Calu3 (cell line): ENCODE results near the gene UVSSA. TPM values are rescaled to one million over a fixed set of nuclear protein-coding genes. Genes with fewer than 3 reads are reported as not detected.
"Not testable (repeated sequence)": the region's sequence is repeated elsewhere in the genome, so short reads cannot be mapped to it uniquely, and the experiment has no call there.

ENCODE experiments used
- BruUV-seq: library from RNA; stranded (reverse); fragments of 400-500 nt; replicated peaks from 2 replicates; lab custom pipeline; 2021; lab: Mats Ljungman, UMichigan
- CTCF ChIA-PET: fragments of 300-600 bp; sonication (Branson Sonifier 250); formaldehyde crosslinking; loops from one replicate; lab custom pipeline; 2022; ENCODE audit warnings: antibody characterized with exemption; lab: Charles Lee
- DNase-seq: peaks from one replicate; pipeline ENCODE4 v3.0.0; 2022
- H3K27ac Mint-ChIP-seq: one replicate; pipeline ENCODE4 v1.8.0; 2022; ENCODE audit warnings: mixed read lengths; ENCODE audit not compliant: unreplicated experiment
- H3K27me3 Mint-ChIP-seq: one replicate; pipeline ENCODE4 v1.8.0; 2022; ENCODE audit warnings: mixed read lengths; ENCODE audit not compliant: unreplicated experiment
- H3K36me3 Mint-ChIP-seq: one replicate; pipeline ENCODE4 v1.8.0; 2022; ENCODE audit warnings: mild to moderate bottlenecking, moderate library complexity, mixed read lengths; ENCODE audit not compliant: insufficient read depth, unreplicated experiment
- H3K4me1 Mint-ChIP-seq: one replicate; pipeline ENCODE4 v1.8.0; 2022; ENCODE audit warnings: mild to moderate bottlenecking, low read depth, mixed read lengths; ENCODE audit not compliant: unreplicated experiment
- H3K4me3 Mint-ChIP-seq: one replicate; pipeline ENCODE4 v1.8.0; 2022; ENCODE audit warnings: mild to moderate bottlenecking, low read depth, moderate library complexity, mixed read lengths; ENCODE audit not compliant: unreplicated experiment
- H3K9me3 Mint-ChIP-seq: one replicate; pipeline ENCODE4 v1.8.0; 2022; ENCODE audit warnings: low read depth, mixed read lengths; ENCODE audit not compliant: unreplicated experiment
- intact Hi-C: fragments of 100-400 bp; cut with micrococcal nuclease; formaldehyde crosslinking; loops from one replicate; pipeline ENCODE4 v1.10.0; 2022; ENCODE audit not compliant: unreplicated experiment
- total RNA-seq: library from RNA; stranded (reverse); gene quantifications from 2 replicates; pipeline ENCODE4 v1.2.3, GENCODE V29; 2022
- TF ChIP-seq, protein P1 (sequence below): fragments of 200-600 bp; IDR thresholded peaks from one replicate; pipeline ENCODE4 v1.8.0; 2022; ENCODE audit warnings: antibody characterized with exemption; ENCODE audit not compliant: unreplicated experiment

The UVSSA gene
- total RNA-seq, 1 experiment from 2014 or later: 19.9 TPM

DNA sequence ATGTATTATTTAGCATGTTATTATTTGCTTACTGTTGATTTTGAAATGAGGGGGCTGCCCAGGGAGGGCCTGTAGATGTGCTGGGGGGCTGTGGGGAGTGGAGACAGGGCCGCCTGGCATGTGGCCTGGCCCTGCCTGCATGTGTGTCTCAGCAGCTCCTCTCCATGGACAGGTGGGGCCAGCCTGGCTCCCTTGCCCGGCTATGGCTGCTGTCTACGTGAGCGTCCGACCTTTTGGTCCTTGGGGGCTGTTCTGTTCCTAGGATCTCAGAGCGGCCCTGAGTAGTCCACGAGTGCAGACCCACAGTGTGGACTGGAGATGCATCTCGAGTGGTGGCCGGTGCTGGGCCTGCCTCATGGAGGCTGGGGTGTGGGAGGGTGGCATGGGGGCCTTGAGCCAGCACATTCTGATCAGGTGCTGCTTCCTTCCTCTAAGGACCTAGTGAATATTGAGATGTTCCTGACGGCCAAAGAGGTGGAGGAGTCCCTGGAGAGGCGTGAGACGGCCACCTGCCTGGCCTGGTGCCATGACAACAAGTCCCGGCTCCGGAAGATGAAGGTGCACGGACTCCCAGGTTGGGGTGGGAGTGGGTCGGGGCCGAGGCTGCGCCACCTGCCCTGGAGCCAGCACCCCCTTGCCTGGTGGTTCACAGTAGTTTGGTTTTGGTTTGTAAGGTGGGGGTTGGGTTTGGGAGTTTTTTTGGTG is 24.9 kb upstream of the UVSSA start:
- CTCF ChIA-PET: interaction anchor here (0.7 kb wide), 1 partner anchor 642 kb away, joined by 5 read pairs; no protein-coding TSS in a partner anchor
- H3K27ac Mint-ChIP-seq: no peak overlapping the region
- no TSS peak for BruUV-seq
- H3K9me3 Mint-ChIP-seq: no peaks in the 10 kb centered on the region
- no peak overlapping the region for H3K4me3 Mint-ChIP-seq
- TF ChIP-seq, protein P1, sequence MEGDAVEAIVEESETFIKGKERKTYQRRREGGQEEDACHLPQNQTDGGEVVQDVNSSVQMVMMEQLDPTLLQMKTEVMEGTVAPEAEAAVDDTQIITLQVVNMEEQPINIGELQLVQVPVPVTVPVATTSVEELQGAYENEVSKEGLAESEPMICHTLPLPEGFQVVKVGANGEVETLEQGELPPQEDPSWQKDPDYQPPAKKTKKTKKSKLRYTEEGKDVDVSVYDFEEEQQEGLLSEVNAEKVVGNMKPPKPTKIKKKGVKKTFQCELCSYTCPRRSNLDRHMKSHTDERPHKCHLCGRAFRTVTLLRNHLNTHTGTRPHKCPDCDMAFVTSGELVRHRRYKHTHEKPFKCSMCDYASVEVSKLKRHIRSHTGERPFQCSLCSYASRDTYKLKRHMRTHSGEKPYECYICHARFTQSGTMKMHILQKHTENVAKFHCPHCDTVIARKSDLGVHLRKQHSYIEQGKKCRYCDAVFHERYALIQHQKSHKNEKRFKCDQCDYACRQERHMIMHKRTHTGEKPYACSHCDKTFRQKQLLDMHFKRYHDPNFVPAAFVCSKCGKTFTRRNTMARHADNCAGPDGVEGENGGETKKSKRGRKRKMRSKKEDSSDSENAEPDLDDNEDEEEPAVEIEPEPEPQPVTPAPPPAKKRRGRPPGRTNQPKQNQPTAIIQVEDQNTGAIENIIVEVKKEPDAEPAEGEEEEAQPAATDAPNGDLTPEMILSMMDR: no peak
- no peaks in the 10 kb centered on the region for H3K4me1 Mint-ChIP-seq
- DNase-seq: no peak
- no peaks in the 10 kb centered on the region for H3K27me3 Mint-ChIP-seq
- H3K36me3 Mint-ChIP-seq: peaks cover 34% of the 10 kb centered on the region
- intact Hi-C loops: no loop called here

GRCh38 chr4:1323280-1323634 is 23.8 kb upstream of the UVSSA start:
- TF ChIP-seq, protein P1: no peak
- no peaks in the 10 kb centered on the region for H3K9me3 Mint-ChIP-seq
- H3K36me3 Mint-ChIP-seq: peaks cover 33% of the 10 kb centered on the region
- DNase-seq: no peak
- BruUV-seq: no TSS peak
- no peak overlapping the region for H3K4me3 Mint-ChIP-seq
- CTCF ChIA-PET: no interaction called here
- no peak overlapping the region for H3K27ac Mint-ChIP-seq
- H3K27me3 Mint-ChIP-seq: no peaks in the 10 kb centered on the region
- intact Hi-C loops: no loop called here
- H3K4me1 Mint-ChIP-seq: no peaks in the 10 kb centered on the region

- Mint-ChIP-seq H3K9me3 (no peaks in the 10 kb centered on the region), H3K4me1 (peaks cover under 1% of the 10 kb centered on the region), H3K27me3 (no peaks in the 10 kb centered on the region), H3K36me3 (peaks cover 31% of the 10 kb centered on the region), H3K4me3 (no peak overlapping the region), H3K27ac (no peak overlapping the region)
- intact Hi-C loops: no loop called here
- DNase-seq: no peak
- CTCF ChIA-PET: no interaction called here
- no TSS peak for BruUV-seq
- TF ChIP-seq, protein P1: no peak
Observed at GRCh38 chr4:1323635-1324442, 23.2 kb upstream of the UVSSA start.

DNA sequence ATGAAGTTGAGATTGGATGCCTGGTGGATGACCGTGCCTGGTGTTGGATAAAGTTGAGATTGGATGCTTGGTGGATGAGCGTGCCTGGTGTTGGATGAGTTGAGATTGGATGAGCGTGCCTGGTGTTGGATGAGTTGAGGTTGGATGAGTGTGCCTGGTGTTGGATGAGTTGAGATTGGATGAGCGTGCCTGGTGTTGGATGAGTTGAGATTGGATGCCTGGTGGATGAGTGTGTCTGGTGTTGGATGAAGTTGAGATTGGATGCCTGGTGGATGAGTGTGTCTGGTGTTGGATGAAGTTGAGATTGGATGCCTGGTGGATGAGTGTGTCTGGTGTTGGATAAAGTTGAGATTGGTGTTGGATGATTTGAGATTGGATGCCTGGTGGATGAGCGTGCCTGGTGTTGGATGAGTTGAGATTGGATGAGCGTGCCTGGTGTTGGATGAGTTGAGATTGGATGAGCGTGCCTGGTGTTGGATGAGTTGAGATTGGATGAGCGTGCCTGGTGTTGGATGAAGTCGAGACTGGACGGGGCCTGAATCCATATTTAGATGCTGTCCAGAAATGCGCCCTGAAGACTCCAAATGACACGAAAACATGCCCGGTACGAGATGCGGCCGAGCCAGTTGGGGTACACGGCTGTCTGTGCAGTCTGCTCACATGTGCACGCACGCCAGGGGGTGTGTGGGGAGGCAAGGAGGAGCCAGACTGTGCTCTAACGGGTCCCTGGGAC is 22.4 kb upstream of the UVSSA start:
- H3K27ac Mint-ChIP-seq, CTCF ChIA-PET, H3K9me3 Mint-ChIP-seq, DNase-seq, H3K27me3 Mint-ChIP-seq, intact Hi-C loops, H3K4me1 Mint-ChIP-seq, BruUV-seq, H3K4me3 Mint-ChIP-seq: not testable (repeated sequence)
- H3K36me3 Mint-ChIP-seq: peaks cover 33% of the 10 kb centered on the region
